ENCODE results near the gene NINJ2.
A peak's percentile ranks its signal among the peaks of the same experiment; 100 is the strongest.

NINJ2 gene

DNA sequence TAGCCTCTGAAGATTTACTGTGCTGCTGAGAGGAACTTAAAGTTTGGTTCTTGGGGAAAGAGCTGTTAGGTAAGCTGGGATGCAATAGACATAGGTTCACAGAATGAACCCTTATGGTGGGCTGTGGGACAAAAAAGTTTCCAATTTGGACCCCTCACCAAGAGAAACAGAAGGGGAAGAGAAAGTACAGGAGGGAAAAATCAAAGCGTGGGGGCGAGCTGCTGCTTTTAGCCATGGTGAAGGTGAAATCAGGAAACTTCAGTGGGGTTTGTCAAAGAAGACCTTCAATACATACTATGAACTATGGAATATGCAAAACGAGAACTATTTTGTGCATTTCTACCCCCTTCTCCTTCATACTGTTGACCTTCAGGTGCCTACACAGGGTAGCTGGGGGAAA, 10.6 kb upstream of the NINJ2 start:
- no peak for DNase-seq (ENCODE audit: low spot score)

DNA sequence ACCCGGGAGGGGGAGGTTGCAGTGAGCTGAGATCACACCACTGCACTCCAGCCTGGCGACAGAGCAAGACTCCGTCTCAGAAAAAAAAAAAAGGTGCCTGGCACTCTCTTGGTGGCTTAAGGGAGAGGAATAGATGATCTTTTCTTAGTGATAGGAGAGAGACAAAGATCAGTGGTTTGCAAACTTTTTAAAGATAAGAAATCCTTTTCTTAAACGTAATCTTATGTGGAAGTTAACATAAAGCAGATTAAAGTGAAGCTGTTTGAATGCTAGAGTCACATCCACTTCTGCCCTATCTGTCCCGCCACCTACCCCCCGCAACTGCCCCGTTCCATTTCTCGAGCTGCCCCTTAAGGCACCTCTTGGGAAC, 6.3 kb upstream of the NINJ2 start:
- DNase-seq (ENCODE audit: low spot score) = no peak

DNA sequence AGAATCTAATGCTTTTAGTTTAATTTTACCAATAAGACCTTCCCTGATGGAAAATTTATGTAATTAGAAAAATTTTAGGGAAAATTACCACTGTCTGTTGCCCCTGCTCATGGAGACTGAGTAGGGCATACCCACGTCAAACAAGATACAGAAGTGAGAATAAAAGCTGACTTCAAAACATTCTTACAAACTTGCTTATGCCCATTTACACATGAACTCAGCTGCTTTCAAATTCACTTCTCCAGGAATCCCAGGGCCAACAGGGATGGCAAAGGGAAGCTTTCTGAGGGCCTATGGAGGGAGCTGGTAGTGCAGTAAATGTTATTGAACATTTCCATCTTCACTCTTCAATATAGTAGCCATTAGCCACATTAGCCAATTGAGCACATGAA, 4.8 kb upstream of the NINJ2 start:
- DNase-seq (ENCODE audit: low spot score) = no peak

DNA sequence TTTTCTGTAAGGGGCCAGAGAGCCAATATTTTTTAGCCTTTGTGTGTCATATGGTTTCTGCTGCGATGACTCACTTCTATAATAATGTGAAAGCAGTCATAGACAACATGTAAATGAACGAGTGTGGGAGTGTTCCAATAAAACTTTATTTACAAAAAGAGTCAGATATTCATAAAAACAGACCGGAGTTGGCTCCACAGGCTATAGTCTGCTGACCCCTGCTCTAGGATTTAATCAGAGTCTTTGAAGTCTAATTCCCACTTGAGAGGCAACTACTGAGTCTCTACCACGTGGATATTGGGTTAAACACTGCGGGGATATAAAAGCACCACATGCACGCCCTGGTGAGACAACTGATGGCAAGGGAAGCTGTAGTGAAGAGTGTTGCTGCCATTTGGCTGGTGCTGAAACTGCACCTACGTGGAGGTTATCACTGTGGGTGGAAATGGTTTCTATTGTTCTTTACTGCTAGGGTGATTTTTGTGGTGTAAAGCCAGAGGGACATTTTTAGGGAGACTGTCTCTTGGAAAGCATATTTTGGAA, 3.6 kb upstream of the NINJ2 start:
- DNase-seq (ENCODE audit: low spot score) = no peak

DNA sequence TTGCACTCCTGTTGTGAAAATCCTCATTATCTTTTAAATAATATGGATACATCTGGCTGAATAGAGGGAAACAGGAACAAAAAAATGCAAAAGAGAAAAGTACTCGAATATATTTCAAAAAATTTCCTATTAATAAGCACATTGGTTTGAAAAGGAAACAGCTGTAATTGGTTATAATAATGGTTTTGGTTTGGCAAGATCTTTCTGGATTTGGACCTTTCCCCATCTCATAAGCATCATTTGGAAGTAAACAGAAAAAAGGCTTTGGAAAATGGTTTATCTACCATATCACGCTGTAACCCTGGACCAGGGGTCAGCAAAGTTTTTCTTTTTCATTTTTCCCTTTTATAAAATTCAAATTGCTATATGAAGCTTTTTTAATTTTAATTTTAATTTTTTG, 2.8 kb upstream of the NINJ2 start:
- DNase-seq (ENCODE audit: low spot score) = no peak

DNA sequence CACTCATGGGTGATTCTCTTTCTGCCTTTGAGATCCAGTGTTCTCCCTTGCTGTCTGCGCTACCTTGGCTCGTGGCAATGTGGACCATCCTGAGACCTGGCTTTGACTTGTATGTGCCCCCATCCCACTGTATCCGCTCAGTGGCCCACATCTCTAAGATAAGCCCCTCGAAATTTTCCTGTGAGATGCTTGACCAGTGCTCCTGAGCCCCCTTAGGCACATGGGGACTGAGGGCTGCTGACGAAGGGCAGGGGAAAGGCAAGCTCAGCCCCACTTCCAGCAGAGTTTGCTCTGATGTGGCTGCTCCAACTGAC, 1.5 kb upstream of the NINJ2 start:
- no peak for DNase-seq (ENCODE audit: low spot score)

DNA sequence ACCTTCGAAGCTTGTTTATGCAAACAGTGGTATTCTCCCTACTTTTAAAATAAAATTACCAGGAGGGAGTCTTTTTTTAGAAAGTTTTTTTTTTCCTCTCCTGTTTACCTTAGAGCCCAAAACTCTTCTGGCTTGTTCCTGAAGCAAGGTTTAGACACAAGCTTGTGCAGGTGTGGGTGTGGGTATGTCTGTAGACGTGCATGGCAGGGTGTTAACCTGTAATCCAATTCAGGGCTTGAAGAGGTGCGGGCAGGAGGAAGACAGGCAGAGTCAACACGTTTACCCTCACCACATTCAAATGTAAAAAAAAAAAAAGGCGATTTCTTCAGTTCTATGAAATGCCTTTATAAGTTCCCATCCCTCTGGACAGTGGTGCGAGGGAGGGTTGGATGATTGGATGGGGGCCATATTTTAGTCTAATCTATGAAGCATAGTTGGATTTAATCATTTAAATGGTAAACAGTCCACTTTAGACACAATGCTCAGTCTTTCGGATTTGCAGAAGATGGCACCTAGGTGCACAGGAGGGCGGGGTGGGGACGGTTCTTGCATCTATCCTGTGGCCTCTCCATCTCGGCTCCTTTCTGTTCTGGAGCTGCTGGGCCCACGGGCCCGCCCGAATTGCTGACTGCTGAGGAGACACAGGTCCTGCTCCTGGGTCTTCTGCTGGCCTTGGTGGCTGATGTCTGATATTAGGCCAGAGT, 982 bp upstream of the NINJ2 start:
- DNase-seq (ENCODE audit: low spot score) = no peak

DNA sequence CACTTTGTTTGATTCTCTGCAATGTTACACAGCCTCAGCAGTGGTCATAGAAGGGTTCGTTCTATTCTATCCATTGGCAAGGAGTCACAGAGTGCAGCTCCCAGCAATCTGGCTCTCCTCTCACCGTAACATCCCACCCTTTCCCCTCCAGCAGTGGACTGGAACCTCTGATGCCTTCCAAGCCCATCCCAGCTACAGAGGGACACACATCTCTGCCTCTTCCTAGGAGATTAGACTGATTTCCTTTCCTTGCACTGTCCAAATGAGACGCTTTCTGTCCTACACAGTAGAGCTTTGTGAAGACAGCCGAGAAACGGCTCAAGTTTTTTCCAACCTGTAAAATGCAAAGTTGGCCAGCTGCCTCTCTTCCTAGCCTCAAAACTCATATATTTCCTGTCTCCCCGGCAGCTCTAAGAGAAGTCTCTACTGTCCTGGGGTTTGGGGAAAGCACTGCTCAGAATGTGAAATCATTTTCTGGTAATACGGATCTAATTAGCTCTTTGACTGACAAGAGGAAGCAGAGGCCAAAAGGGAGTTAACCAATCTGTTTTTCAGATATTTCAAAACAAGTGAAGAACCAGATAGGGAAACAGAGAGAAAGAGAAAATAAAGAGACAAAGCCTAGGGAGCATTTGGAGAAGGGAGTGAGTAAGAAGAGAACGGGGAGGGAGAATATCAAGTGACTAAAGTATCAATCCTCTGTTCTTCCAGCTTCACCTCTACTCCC, 516 bp downstream of the NINJ2 start:
- DNase-seq (ENCODE audit: low spot score) = no peak

DNA sequence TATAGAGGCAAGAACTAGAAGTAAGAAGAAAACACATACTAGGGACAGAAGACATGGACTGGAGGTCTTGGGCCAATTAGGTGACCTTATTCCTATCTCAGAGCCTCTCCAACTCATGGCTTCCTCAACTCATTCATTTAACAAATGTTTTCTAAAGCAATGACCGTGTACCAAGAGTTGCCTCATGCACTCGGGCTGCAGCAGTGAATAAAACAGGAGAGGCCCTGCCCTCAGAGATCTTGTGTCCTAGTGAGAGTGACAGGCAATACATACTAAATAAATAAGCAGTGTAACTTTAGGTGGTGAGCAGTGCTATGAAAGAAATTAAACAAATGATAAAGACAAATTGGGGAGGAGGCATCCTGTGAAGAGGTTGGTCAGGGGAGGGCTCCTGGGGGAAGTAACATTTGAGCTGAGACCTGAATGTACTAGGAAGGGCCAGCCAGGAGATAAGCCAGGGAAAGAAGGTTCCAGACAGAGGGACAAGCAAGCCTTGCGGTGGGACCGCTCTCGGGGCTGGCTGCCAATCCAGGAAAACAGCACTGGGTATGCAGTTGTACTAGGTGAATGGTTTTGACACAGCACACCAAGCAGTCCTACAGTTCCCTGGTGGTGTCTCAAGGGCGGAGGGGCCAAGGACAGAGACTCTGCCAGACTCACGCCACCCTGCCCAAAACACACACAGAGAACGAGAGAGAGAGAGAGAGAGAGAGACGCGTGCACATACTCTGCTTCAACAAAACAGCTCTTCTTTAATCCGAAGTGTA, 1.3 kb downstream of the NINJ2 start:
- no peak for DNase-seq (ENCODE audit: low spot score)

DNA sequence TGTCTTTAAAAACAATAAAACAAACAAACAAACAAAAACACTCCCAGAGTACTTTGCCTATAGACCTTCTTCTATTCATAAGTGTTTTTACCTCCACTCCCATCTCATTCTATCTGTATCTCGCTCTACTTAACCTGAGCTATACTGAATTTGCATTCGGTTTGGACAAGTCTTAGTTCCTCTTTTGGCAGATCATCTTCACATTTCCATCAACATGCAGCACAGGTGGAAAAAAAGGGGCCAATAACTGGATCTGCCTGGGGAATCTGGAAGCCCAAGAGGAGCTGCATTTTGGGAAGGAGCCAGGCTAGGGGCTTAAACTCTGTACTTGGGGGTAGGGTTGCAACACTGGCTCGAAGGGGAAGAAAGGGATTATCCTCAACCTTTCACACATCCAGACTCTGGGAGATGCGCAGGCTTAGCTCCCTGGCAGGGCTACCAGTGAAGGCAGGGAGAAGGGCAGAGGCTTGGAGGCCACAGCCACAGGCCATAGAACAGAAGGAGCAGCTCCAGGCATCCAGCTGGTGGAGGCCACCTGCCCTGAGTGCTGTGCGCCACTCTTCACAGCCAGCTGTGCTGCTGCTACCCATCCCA, 4.1 kb downstream of the NINJ2 start:
- DNase-seq (ENCODE audit: low spot score) = no peak

DNA sequence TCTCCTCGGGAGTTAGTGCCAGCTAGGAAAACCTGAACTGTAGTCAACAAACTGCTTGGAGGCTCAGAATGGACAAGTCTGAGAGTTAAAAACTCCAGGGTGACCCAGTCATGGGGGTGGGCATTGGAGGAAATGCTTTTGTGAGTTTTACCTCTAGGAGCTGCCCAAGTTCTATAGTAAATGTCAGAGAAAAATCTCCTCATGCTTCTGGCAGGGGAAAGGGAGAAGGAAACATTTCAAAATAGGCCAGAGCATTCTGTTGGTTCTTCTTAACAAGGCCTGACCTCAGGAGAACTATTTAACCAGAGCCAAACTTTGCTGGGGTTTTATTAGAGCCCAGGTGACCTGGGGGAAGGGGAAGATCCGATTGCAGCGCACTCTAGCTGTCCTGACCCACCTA, 12.3 kb downstream of the NINJ2 start:
- no peak for DNase-seq (ENCODE audit: low spot score)

DNA sequence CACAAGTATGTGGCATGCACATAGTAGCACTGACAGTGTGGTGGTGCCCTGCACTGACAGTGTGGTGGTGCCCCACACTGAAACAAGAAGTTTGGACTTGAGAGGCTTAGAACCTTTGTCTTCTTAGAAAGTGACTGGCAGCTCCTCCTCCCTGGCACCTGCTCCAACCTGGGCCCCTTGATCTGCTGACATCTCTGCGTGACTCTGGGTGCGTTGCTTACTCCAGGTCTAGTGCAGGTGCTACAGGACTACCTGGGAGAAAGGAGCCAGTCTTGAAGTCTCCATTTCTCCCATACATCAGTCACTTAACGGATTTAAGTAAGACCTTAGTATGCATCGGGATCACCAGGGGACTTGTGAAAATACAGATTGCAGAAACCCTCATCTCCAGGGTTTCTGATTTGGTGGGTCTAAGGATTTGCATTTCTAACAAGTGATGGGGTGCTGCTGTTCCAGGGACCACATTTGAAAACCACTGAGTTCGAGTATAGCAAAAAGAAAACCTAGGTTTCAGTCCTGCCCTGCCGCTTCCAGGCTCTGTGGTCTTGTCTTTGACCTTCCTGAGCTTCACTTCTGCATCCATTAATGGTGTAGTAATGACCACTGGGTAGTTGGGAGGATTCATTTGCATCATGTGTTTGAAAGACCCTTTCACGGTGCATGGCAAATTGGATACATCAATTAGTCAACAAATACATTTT, 15.7 kb downstream of the NINJ2 start:
- DNase-seq (ENCODE audit: low spot score) = no peak

DNA sequence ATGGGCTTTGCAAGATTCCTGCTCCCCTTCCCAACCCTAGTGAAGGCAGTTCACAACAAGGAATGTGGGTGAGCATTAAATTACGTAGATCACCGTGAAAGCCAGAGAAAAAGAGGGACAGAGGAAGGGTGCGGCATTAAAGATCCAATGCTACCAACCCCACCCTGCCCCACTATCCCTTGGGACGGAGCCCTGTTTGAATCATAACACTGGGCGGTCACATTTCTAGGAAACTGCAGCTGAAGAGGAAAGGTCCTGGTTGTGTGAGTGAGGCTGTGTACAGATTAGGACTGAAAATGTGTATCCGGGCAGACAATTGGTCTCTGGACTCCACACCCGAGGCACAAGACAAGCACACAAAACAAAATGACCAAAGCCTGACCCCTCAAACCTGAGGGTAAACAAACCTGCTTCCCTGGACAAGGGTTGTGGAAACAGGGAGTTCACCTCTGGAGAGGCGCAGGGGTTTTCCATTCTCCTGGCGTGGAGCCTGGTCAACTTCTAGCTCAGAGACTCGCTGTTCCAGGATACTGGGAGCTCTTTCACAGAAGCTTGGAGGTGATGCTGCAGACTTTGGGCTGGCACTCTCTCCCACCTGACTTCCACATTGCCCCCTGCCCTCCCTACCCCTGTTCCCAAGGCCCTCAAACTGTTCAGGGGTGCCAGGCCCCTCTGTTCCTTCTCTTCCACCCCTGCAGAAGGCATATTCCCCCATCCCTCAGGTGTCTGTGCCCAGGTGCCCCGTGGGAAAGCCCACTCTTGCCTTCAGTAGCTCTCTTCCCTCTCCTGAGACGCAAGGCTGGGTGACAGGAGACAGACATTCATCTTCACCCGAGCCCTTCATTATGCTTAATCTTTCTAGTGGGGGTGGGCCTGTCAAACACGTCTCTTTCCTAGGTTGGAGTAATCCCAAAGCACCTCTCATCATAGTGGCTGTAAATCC, 16.5 kb downstream of the NINJ2 start:
- DNase-seq (ENCODE audit: low spot score) = peak; percentile 67

DNA sequence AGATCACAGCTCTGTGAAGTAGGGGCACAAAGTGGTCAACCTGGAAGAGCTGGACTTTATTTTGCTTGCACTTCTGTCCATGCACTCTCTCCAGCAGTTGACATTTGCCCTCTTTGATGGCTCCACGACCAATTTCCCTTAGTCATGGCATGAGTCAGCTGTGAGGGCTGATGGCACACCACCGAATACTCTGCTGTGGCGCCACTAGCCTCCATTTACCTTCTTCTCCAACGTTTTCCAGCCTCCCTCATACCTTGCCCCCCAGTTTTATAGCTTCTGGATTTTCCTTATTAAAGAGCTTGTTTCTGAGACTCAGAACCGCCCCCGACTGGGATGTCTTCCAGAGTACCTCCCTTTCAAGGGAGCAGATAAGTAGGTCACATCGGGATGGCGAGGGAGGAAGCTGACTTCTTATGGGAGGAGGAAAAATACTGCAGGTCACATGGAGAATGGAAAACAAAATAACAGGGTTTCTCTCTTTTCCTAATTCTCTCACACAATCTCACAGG, 17.6 kb downstream of the NINJ2 start:
- DNase-seq (ENCODE audit: low spot score) = peak; percentile 37

DNA sequence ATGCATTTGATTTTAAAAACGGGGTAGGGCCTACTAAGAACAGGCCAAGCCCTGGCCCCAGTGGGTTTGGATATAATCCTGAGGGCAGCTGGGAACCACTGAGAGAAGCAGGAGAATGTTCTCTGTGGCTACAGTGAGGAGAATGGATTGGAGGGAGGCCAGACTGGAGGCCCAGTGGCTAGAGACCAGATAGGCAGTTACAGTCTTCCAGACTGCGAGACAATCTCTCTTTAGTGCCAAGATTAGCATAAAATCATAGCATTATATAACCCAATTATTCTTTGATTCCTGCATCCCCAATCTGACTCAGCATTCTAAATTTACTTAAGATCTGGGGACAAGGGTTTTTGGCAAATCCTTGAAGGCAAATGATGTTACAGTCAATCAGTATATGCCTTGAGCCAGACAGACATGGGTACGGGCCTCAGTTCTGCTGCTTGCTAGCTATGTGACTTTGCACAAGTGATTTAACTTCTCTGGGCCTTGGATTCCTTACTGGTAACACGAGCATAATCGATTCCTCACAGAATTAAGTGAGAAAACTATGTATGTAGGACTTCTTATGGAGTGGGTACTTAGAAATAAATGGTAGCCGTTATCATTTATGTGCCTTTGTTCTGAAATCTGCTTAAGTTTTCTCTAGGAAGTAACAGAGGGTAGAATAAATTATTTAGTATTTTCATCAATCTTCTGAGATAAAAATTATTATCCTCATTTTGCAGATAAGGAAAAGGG, 18.3 kb downstream of the NINJ2 start:
- no peak for DNase-seq (ENCODE audit: low spot score)

DNA sequence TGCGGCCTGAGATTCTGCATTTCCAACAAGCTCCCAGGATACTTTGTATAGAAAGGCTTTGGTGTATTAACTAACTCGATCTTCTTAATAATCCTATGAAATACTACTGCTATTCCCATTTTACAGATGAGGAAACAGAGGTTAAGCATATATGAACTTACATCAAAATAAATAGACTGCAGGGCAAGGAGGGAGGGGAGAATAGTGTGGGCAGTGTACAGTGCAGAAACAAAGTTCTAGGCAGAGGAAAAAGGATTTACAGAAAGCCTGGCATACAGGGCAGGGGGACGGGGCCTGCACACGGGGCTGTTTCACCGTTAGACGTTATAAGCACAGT, 19.0 kb downstream of the NINJ2 start:
- no peak for DNase-seq (ENCODE audit: low spot score)

DNA sequence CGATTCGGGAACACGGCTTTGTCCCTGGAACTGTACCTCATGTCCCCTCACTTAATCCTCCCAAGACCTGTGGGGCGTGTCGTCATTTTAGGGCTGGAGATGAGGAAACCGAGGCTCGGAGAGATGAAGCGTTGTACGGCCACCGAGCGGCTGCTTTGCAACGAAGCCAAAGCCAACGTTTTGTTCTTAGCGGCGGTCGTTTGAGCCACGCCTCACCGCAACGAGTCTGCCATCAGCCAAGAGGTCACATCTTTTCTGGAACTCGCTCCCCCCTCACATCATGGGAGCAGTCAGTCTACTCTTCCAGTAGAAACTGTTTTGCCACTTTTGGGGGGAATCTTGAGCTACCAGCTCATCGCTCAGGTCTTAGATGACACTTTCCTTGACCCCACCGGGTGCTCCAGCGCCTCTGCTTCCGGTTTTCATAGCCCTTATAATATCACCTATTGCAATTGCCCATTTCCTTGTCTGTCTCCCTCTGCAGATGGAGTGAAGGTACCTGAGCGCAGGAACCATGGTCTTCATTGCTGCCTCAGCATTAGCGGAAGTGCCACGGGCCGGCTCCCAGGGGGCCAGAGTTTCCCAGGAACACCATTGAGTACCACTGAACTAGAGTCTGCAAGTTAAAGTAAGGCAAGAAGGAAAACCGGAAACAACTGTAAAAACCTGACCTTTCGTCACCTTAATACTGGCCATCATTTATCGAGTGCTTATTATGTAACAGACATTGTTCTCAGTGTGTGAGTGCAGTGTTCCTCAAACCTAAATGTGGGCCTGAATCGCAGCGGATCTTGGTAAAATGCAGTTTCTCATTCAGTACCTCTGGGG, 19.6 kb downstream of the NINJ2 start:
- DNase-seq (ENCODE audit: low spot score) = peak; percentile 45

DNA sequence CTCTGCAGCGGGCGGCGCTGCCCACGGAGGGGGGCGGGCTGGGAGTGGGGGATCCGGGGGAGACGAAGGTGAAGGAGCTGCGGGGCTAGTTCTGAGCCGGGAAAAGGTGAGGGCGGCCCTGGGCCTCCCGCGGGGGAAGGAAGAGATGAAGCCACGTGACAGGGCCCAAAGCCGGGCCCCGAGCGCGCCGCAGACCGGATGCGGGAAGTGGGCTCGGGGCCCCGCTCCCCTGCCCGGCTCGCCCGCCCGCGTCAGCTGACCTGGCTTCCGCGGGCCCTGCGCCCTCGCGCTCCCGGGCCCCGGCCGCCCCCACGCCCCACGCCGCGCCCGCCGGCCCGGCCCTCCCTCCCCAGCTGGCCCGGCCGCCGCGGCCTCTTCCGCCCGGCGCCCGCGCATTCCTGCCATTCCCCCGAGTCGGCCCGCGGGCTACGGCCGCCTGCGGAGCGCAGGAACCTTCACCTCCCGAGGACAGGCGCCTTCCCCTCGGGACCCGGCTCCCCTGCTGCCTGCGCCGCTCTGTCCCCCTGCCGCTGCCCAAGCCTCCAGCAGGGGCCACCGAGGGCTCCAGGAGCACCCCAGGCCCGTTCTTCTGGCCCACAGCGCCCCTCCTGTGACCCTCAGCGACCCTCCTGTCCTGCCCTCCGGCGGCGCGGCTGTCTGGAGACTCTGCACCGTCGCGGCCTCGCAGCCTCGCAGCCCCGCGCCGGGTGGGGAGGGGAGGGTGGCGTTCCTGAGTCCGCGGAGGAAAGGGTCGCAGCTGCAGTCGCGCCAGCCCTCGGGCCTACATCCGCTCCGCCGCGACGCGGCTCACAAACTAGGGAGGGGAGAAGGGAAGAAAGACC, 20.4 kb downstream of the NINJ2 start:
- peak; percentile 76 for DNase-seq (ENCODE audit: low spot score)

All from HuH-7 (cell line).